WI38 (cell line): ENCODE data around the gene ARPC1B.
"Not testable (repeated sequence)": the region's sequence is repeated elsewhere in the genome, so short reads cannot be mapped to it uniquely, and the experiment has no call there.

Source experiments
- H3K4me3 ChIP-seq: 2 replicates; pipeline ENCODE4 v1.5.1; 2011; ENCODE audit warnings: low read depth, mild to moderate bottlenecking, control low read depth, low read length
- CTCF ChIP-seq: IDR thresholded peaks from 2 replicates; pipeline ENCODE4 v1.5.1; 2012; ENCODE audit warnings: low read depth, mild to moderate bottlenecking, control low read depth, low read length

The ARPC1B gene

GRCh38 chr7:99385564-99385963, 11.0 kb downstream of the ARPC1B start:
- TF ChIP-seq CTCF, result no peak

GRCh38 chr7:99386584-99387238, 12.2 kb downstream of the ARPC1B start:
- TF ChIP-seq CTCF, result no peak
- H3K4me3 ChIP-seq, result no peak overlapping the region

More at GRCh38 chr7:99385564-99385963, 11.0 kb downstream of the ARPC1B start:
- H3K4me3 ChIP-seq, result no peak overlapping the region

- not testable (repeated sequence) for H3K4me3 ChIP-seq
Observed at GRCh38 chr7:99387239-99387635, 12.7 kb downstream of the ARPC1B start.

GRCh38 chr7:99387912-99388311, 13.4 kb downstream of the ARPC1B start:
- TF ChIP-seq CTCF, result no peak
- H3K4me3 ChIP-seq, result no peak overlapping the region

GRCh38 chr7:99389772-99390171, 15.2 kb downstream of the ARPC1B start:
- TF ChIP-seq CTCF, result no peak
- no peak overlapping the region for H3K4me3 ChIP-seq

- TF ChIP-seq CTCF, result no peak
- H3K4me3 ChIP-seq, result no peak overlapping the region
Observed at GRCh38 chr7:99390941-99391602, 16.5 kb downstream of the ARPC1B start.

GRCh38 chr7:99392046-99392445, 17.5 kb downstream of the ARPC1B start:
- no peak for TF ChIP-seq CTCF
- H3K4me3 ChIP-seq, result no peak overlapping the region
